GM23338 (cell line): ENCODE measurements around the gene FHIT.

Experiments used
- CREB1 ChIP-seq: fragments of 250-450 bp; sonication (Bioruptor Pico); IDR thresholded peaks from 2 replicates; pipeline ENCODE4 v1.5.0; 2020; ENCODE audit warnings: low read depth, mild to moderate bottlenecking, moderate library complexity
- EZH2 ChIP-seq: fragments of 200-600 bp; sonication (generic); IDR thresholded peaks from one replicate; pipeline ENCODE4 v1.8.0; 2017; ENCODE audit warnings: antibody characterized with exemption, mild to moderate bottlenecking, low read depth; ENCODE audit not compliant: unreplicated experiment
- EZH2phosphoT487 ChIP-seq: fragments of 200-600 bp; sonication (generic); IDR thresholded peaks from one replicate; pipeline ENCODE4 v1.8.1; 2018; ENCODE audit warnings: antibody characterized with exemption; ENCODE audit not compliant: unreplicated experiment
- POLR2AphosphoS5 ChIP-seq: IDR thresholded peaks from 2 replicates; pipeline ENCODE4 v1.6.1; 2016; ENCODE audit warnings: antibody characterized with exemption, low read depth
- ZNF114 ChIP-seq: fragments of 250-450 bp; sonication (Bioruptor Pico); IDR thresholded peaks from 2 replicates; pipeline ENCODE4 v1.5.0; 2020; ENCODE audit warnings: mild to moderate bottlenecking, moderate library complexity
- TF ChIP-seq, protein P1 (sequence below), 2 experiments: fragments of 200-600 bp in 1 of 2; sonication (generic) in 1 of 2; conservative IDR thresholded peaks; 2 replicates each; pipeline versions ENCODE4 v1.5.1 to v1.6.1; 2016 to 2017; ENCODE audit warnings: antibody characterized with exemption in 2 of 2, low read depth in 2 of 2, mild to moderate bottlenecking in 2 of 2, moderate library complexity in 1 of 2
- TF ChIP-seq, protein P2 (sequence below): IDR thresholded peaks from one replicate; pipeline ENCODE4 v1.6.1; 2018; ENCODE audit warnings: antibody characterized with exemption; ENCODE audit not compliant: unreplicated experiment
- TF ChIP-seq, protein P3 (sequence below): IDR thresholded peaks from 2 replicates; pipeline ENCODE4 v1.6.1; 2016; ENCODE audit warnings: antibody characterized with exemption

DNA sequence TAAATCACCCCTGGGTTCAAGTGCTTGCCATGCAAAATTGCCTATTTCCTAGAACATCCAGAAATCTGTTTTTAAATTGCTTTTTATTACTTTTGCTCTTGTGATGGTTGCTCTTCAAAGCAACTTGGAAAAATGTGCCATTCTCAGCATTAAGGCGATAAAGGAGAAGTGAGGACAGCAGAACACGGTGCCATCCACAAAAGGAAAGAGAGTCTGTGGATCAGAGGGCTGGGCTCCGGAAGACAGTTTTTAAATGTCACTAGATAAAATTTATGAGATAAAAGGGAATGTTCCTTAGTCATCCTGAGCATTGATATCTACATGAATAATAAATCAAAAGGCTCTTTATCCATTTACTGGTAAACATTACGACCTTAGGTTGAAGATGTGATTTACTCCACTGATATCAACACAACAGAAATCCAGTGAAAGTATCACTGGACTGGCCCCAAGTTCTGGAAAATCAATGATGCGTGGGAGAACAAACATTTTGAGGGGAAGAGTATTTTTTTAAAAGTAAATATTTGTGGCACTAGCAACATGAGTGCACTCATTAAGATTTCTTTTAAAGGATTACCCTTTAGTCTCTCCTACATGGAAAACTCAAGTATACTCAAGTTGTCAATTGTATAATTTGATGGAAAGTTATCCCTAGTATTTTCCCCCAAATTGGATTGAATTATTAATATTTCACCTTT, 554.7 kb downstream of the FHIT start:
- TF ChIP-seq POLR2AphosphoS5 (no peak), CREB1 (no peak), ZNF114 (CRISPR knock-in tag) (no peak), EZH2 (no peak), EZH2phosphoT487 (no peak)
- TF ChIP-seq, protein P1, sequence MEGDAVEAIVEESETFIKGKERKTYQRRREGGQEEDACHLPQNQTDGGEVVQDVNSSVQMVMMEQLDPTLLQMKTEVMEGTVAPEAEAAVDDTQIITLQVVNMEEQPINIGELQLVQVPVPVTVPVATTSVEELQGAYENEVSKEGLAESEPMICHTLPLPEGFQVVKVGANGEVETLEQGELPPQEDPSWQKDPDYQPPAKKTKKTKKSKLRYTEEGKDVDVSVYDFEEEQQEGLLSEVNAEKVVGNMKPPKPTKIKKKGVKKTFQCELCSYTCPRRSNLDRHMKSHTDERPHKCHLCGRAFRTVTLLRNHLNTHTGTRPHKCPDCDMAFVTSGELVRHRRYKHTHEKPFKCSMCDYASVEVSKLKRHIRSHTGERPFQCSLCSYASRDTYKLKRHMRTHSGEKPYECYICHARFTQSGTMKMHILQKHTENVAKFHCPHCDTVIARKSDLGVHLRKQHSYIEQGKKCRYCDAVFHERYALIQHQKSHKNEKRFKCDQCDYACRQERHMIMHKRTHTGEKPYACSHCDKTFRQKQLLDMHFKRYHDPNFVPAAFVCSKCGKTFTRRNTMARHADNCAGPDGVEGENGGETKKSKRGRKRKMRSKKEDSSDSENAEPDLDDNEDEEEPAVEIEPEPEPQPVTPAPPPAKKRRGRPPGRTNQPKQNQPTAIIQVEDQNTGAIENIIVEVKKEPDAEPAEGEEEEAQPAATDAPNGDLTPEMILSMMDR (conservative IDR thresholded peaks at IDR 0.05; ENCODE audit: low read depth in 2 of 2): no peak
- TF ChIP-seq, protein P2, sequence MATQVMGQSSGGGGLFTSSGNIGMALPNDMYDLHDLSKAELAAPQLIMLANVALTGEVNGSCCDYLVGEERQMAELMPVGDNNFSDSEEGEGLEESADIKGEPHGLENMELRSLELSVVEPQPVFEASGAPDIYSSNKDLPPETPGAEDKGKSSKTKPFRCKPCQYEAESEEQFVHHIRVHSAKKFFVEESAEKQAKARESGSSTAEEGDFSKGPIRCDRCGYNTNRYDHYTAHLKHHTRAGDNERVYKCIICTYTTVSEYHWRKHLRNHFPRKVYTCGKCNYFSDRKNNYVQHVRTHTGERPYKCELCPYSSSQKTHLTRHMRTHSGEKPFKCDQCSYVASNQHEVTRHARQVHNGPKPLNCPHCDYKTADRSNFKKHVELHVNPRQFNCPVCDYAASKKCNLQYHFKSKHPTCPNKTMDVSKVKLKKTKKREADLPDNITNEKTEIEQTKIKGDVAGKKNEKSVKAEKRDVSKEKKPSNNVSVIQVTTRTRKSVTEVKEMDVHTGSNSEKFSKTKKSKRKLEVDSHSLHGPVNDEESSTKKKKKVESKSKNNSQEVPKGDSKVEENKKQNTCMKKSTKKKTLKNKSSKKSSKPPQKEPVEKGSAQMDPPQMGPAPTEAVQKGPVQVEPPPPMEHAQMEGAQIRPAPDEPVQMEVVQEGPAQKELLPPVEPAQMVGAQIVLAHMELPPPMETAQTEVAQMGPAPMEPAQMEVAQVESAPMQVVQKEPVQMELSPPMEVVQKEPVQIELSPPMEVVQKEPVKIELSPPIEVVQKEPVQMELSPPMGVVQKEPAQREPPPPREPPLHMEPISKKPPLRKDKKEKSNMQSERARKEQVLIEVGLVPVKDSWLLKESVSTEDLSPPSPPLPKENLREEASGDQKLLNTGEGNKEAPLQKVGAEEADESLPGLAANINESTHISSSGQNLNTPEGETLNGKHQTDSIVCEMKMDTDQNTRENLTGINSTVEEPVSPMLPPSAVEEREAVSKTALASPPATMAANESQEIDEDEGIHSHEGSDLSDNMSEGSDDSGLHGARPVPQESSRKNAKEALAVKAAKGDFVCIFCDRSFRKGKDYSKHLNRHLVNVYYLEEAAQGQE: no peak
- TF ChIP-seq, protein P3, sequence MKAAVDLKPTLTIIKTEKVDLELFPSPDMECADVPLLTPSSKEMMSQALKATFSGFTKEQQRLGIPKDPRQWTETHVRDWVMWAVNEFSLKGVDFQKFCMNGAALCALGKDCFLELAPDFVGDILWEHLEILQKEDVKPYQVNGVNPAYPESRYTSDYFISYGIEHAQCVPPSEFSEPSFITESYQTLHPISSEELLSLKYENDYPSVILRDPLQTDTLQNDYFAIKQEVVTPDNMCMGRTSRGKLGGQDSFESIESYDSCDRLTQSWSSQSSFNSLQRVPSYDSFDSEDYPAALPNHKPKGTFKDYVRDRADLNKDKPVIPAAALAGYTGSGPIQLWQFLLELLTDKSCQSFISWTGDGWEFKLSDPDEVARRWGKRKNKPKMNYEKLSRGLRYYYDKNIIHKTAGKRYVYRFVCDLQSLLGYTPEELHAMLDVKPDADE: no peak
